Hepatocyte (in vitro differentiated cells): ENCODE measurements around the gene HSFX3.
"Not testable (repeated sequence)": the region's sequence is repeated elsewhere in the genome, so short reads cannot be mapped to it uniquely, and the experiment has no call there.

Source experiments
- EZH2 ChIP-seq: fragments of 200-600 bp; sonication (generic); IDR thresholded peaks from 2 replicates; pipeline ENCODE4 v1.6.1; 2016; ENCODE audit warnings: antibody characterized with exemption, mild to moderate bottlenecking, borderline replicate concordance
- EZH2phosphoT487 ChIP-seq: fragments of 200-600 bp; sonication (generic); IDR thresholded peaks from one replicate; pipeline ENCODE4 v1.6.1; 2018; ENCODE audit warnings: antibody characterized with exemption, mild to moderate bottlenecking, low read depth, moderate library complexity; ENCODE audit not compliant: unreplicated experiment, severe bottlenecking
- TF ChIP-seq, protein P1 (sequence below): fragments of 200-600 bp; sonication (generic); IDR thresholded peaks from 2 replicates; pipeline ENCODE4 v1.5.1; 2016; ENCODE audit warnings: antibody characterized with exemption, mild to moderate bottlenecking; ENCODE audit not compliant: poor library complexity

GRCh38 chrX:149534926-149535602 is 14.7 kb downstream of the HSFX3 start:
- TF ChIP-seq, protein P1, sequence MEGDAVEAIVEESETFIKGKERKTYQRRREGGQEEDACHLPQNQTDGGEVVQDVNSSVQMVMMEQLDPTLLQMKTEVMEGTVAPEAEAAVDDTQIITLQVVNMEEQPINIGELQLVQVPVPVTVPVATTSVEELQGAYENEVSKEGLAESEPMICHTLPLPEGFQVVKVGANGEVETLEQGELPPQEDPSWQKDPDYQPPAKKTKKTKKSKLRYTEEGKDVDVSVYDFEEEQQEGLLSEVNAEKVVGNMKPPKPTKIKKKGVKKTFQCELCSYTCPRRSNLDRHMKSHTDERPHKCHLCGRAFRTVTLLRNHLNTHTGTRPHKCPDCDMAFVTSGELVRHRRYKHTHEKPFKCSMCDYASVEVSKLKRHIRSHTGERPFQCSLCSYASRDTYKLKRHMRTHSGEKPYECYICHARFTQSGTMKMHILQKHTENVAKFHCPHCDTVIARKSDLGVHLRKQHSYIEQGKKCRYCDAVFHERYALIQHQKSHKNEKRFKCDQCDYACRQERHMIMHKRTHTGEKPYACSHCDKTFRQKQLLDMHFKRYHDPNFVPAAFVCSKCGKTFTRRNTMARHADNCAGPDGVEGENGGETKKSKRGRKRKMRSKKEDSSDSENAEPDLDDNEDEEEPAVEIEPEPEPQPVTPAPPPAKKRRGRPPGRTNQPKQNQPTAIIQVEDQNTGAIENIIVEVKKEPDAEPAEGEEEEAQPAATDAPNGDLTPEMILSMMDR = not testable (repeated sequence)
- TF ChIP-seq EZH2phosphoT487, EZH2: not testable (repeated sequence)
